ENCODE results near the gene ARF3. TPM values are rescaled to one million over a fixed set of nuclear protein-coding genes. Genes with fewer than 3 reads are reported as not detected.

The ARF3 gene
- total and polyA plus RNA-seq, 2 of the 13 experiments (the other 11 are each of a cell fraction or from before 2014, with no cell fraction given) = 53.8 to 57.9 TPM

- no peak for TF ChIP-seq GMEB1 (CRISPR knock-in tag; IDR thresholded peaks at IDR 0.05; ENCODE audit: borderline replicate concordance)
- no peak for TF ChIP-seq SP140L (CRISPR knock-in tag; IDR thresholded peaks at IDR 0.05; ENCODE audit: borderline replicate concordance)
- TF ChIP-seq RAD21 (CRISPR knock-in tag; IDR thresholded peaks at IDR 0.05) = peak; percentile 96
- TF ChIP-seq KDM2A (CRISPR knock-in tag; IDR thresholded peaks at IDR 0.05; ENCODE audit: borderline replicate concordance, low read depth) = peak; percentile 85
- no peak for TF ChIP-seq HNF4G (IDR thresholded peaks at IDR 0.05; ENCODE audit: borderline replicate concordance, low read depth, low read length)
- TF ChIP-seq HNF4G (CRISPR knock-in tag; IDR thresholded peaks at IDR 0.05; ENCODE audit: borderline replicate concordance, low read depth) = no peak
- TF ChIP-seq MIER3 (CRISPR knock-in tag; IDR thresholded peaks at IDR 0.05; ENCODE audit: borderline replicate concordance) = no peak; the same call in 1 of the 2 replicates
- no peak for TF ChIP-seq KIAA2018 (CRISPR knock-in tag; IDR thresholded peaks at IDR 0.05; ENCODE audit: borderline replicate concordance)
- TF ChIP-seq RXRB (CRISPR knock-in tag; IDR thresholded peaks at IDR 0.05; ENCODE audit: borderline replicate concordance) = peak; percentile 54; the same call in 1 of the 2 replicates
- no peak; the same call in 1 of the 2 replicates for TF ChIP-seq ZNF891 (CRISPR knock-in tag; IDR thresholded peaks at IDR 0.05)
- TF ChIP-seq IKZF5 (CRISPR knock-in tag; IDR thresholded peaks at IDR 0.05) = 0 out of 2 replicates have a peak, but pooled peaks have one; percentile 50
- no peak for TF ChIP-seq ZNF576 (CRISPR knock-in tag; IDR thresholded peaks at IDR 0.05)
- TF ChIP-seq ZBTB20 (CRISPR knock-in tag; IDR thresholded peaks at IDR 0.05; ENCODE audit: borderline replicate concordance, low read depth) = no peak
- TF ChIP-seq FOXP4 (CRISPR knock-in tag; IDR thresholded peaks at IDR 0.05) = 0 out of 2 replicates have a peak, but pooled peaks have one; percentile 14
Measured at GRCh38 chr12:48890657-48891418, 66.4 kb downstream of the ARF3 start (continued).

All from HepG2 (cell line).